SK-N-SH (cell line): ENCODE data around the gene ATF6. TPM values are rescaled to one million over a fixed set of nuclear protein-coding genes. Genes with fewer than 3 reads are reported as not detected.

Experiments used
- CTCF ChIA-PET: fragments of 300-600, 350-600 bp; formaldehyde crosslinking; extraction: SDS; loops from one replicate; lab custom pipeline; 2021; lab: Yijun Ruan, JAX
- POLR2A ChIA-PET: fragments of 350-600 bp; sonication (Branson Sonifier 250); formaldehyde crosslinking; extraction: SDS; loops from one replicate; lab custom pipeline; 2020; ENCODE audit warnings: antibody characterized with exemption, inconsistent platforms; lab: Yijun Ruan, JAX
- DNase-seq: peaks from one replicate; pipeline ENCODE4 v3.0.0; 2012
- H2AFZ ChIP-seq: fragments of 200-600 bp; sonication (generic); 2 replicates; pipeline ENCODE4 v1.8.1; 2016; ENCODE audit warnings: antibody characterized with exemption, mild to moderate bottlenecking, low read depth
- H3F3A ChIP-seq: fragments of 200-600 bp; sonication (generic); replicated peaks from 2 replicates; pipeline ENCODE3; 2016; ENCODE audit warnings: antibody characterized with exemption, mild to moderate bottlenecking; ENCODE audit not compliant: insufficient read depth
- H3K27ac ChIP-seq, 2 experiments: fragments of 200-500 bp in 1 of 2; fragments of 200-600 bp in 1 of 2; sonication (Bioruptor generic) in 1 of 2; sonication (generic), shearing (Covaris generic) in 1 of 2; 2 replicates each; pipeline versions ENCODE4 v1.5.1 to v1.6.1; 2014 to 2016; ENCODE audit warnings: low read depth in 2 of 2, inconsistent platforms in 1 of 2, low read length in 1 of 2, mild to moderate bottlenecking in 1 of 2, mixed read lengths in 1 of 2
- H3K27me3 ChIP-seq: fragments of 200-600 bp; sonication (generic), shearing (Covaris generic); 2 replicates; pipeline ENCODE4 v1.6.1; 2016; ENCODE audit warnings: mixed run types; ENCODE audit not compliant: insufficient read depth
- H3K36me3 ChIP-seq, 2 experiments: fragments of 200-500 bp in 1 of 2; fragments of 200-600 bp in 1 of 2; sonication (Bioruptor generic) in 1 of 2; sonication (generic) in 1 of 2; replicated peaks in 1 of 2; 2 replicates each; pipeline versions ENCODE3 to v1.5.1; 2014 to 2016; ENCODE audit warnings: low read length in 1 of 2, mild to moderate bottlenecking in 1 of 2; ENCODE audit not compliant: insufficient read depth in 2 of 2, control insufficient read depth in 1 of 2
- H3K4me1 ChIP-seq, 2 experiments: fragments of 200-500 bp in 1 of 2; fragments of 200-600 bp in 1 of 2; sonication (Bioruptor generic) in 1 of 2; sonication (generic), shearing (Covaris generic) in 1 of 2; 2 replicates each; pipeline versions ENCODE4 v1.5.1 to v1.6.1; 2014 to 2016; ENCODE audit warnings: low read depth in 1 of 2, low read length in 1 of 2, mixed run types in 1 of 2; ENCODE audit not compliant: insufficient read depth in 2 of 2, control insufficient read depth in 1 of 2
- H3K4me2 ChIP-seq: fragments of 200-600 bp; sonication (generic), shearing (Covaris generic); 2 replicates; pipeline ENCODE4 v1.6.1; 2017; ENCODE audit warnings: mixed run types
- H3K4me3 ChIP-seq, 2 experiments: fragments of 200-500 bp in 1 of 2; fragments of 200-600 bp in 1 of 2; sonication (Bioruptor generic) in 1 of 2; sonication (generic), shearing (Covaris generic) in 1 of 2; 2 replicates each; pipeline versions ENCODE4 v1.5.1 to v1.8.1; 2014 to 2016; ENCODE audit warnings: low read depth in 2 of 2, inconsistent platforms in 1 of 2, low read length in 1 of 2, mild to moderate bottlenecking in 1 of 2, mixed read lengths in 1 of 2, moderate library complexity in 1 of 2
- H3K79me2 ChIP-seq: fragments of 200-600 bp; sonication (generic); 2 replicates; pipeline ENCODE4 v1.8.1; 2017; ENCODE audit warnings: mild to moderate bottlenecking; ENCODE audit not compliant: insufficient read depth
- H3K9ac ChIP-seq: fragments of 200-600 bp; sonication (generic); 2 replicates; pipeline ENCODE4 v1.6.1; 2017; ENCODE audit warnings: mixed run types
- H3K9me2 ChIP-seq: fragments of 200-600 bp; sonication (generic); 2 replicates; pipeline ENCODE4 v1.6.1; 2017; ENCODE audit warnings: mixed run types
- H3K9me3 ChIP-seq: fragments of 200-600 bp; sonication (generic); 2 replicates; pipeline ENCODE4 v1.6.1; 2017; ENCODE audit warnings: mixed run types, mild to moderate bottlenecking, moderate library complexity
- H4K20me1 ChIP-seq: fragments of 200-600 bp; sonication (generic); 2 replicates; pipeline ENCODE4 v1.6.1; 2017; ENCODE audit warnings: mild to moderate bottlenecking, mixed run types; ENCODE audit not compliant: insufficient read depth
- CHD2 ChIP-seq: fragments of 150-350 bp; IDR thresholded peaks from 2 replicates; pipeline ENCODE4 v1.6.1; 2018; ENCODE audit warnings: low read length; ENCODE audit not compliant: partially characterized antibody
- CTCF ChIP-seq: fragments of 200-600 bp; sonication (generic); IDR thresholded peaks from 2 replicates; pipeline ENCODE4 v1.6.1; 2017; ENCODE audit warnings: antibody characterized with exemption, mild to moderate bottlenecking, moderate library complexity
- ELF1 ChIP-seq: IDR thresholded peaks from 2 replicates; pipeline ENCODE4 v1.4.0; 2012
- EP300 ChIP-seq, 2 experiments: IDR thresholded peaks; 2 replicates each; pipeline versions ENCODE4 v1.4.0 to v1.6.1; 2012; ENCODE audit warnings: borderline replicate concordance in 1 of 2, low read depth in 1 of 2, low read length in 1 of 2
- FOXJ3 ChIP-seq: sonication (generic); formaldehyde crosslinking; IDR thresholded peaks from 2 replicates; pipeline ENCODE4 v1.5.1; 2020; ENCODE audit warnings: mild to moderate bottlenecking, missing genetic modification reagents
- FOXM1 ChIP-seq: IDR thresholded peaks from 2 replicates; pipeline ENCODE4 v1.4.0; 2012; ENCODE audit warnings: low read depth, mild to moderate bottlenecking
- GABPA ChIP-seq: IDR thresholded peaks from 2 replicates; pipeline ENCODE4 v1.4.0; 2012; ENCODE audit warnings: low read depth, mild to moderate bottlenecking
- GATA2 ChIP-seq: sonication (generic); formaldehyde crosslinking; IDR thresholded peaks from 2 replicates; pipeline ENCODE4 v1.5.0; 2020; ENCODE audit warnings: mild to moderate bottlenecking, missing genetic modification reagents
- IRF3 ChIP-seq: fragments of 150-350 bp; IDR thresholded peaks from 2 replicates; pipeline ENCODE4 v1.6.1; 2016; ENCODE audit warnings: mild to moderate bottlenecking, low read depth, low read length
- NFIC ChIP-seq: IDR thresholded peaks from 2 replicates; pipeline ENCODE4 v1.4.0; 2012; ENCODE audit warnings: borderline replicate concordance
- NRF1 ChIP-seq: IDR thresholded peaks from 2 replicates; pipeline ENCODE4 v1.6.1; 2012; ENCODE audit warnings: low read depth, mild to moderate bottlenecking, low read length
- RAD21 ChIP-seq: IDR thresholded peaks from 2 replicates; pipeline ENCODE4 v1.6.1; 2012; ENCODE audit warnings: mild to moderate bottlenecking, low read length
- RCOR1 ChIP-seq: fragments of 150-350 bp; IDR thresholded peaks from 2 replicates; pipeline ENCODE4 v1.6.1; 2017; ENCODE audit warnings: antibody characterized with exemption, low read length
- REST ChIP-seq: IDR thresholded peaks from 2 replicates; pipeline ENCODE4 v1.6.1; 2012; ENCODE audit warnings: mild to moderate bottlenecking, low read depth, low read length, moderate library complexity
- RFX5 ChIP-seq: IDR thresholded peaks from 2 replicates; pipeline ENCODE4 v1.6.1; 2012; ENCODE audit warnings: mild to moderate bottlenecking, improper control_type of control experiment, low read length
- RXRA ChIP-seq: IDR thresholded peaks from 2 replicates; pipeline ENCODE4 v1.4.0; 2012; ENCODE audit warnings: low read depth, mild to moderate bottlenecking, borderline replicate concordance
- SMC3 ChIP-seq: IDR thresholded peaks from 2 replicates; pipeline ENCODE4 v1.6.1; 2012; ENCODE audit warnings: low read depth, low read length, improper control_type of control experiment
- TAF1 ChIP-seq: IDR thresholded peaks from 2 replicates; pipeline ENCODE4 v1.6.1; 2012; ENCODE audit warnings: low read depth, mild to moderate bottlenecking, low read length, moderate library complexity, borderline replicate concordance
- USF1 ChIP-seq: IDR thresholded peaks from 2 replicates; pipeline ENCODE4 v1.4.0; 2012; ENCODE audit warnings: low read depth, borderline replicate concordance
- USF2 ChIP-seq: fragments of 150-350 bp; IDR thresholded peaks from 2 replicates; pipeline ENCODE4 v1.6.1; 2017; ENCODE audit warnings: antibody characterized with exemption, low read length, low read depth, borderline replicate concordance
- WGBS: methylation state at CpG from one replicate; pipeline ENCODE4 v1.1.6; 2017; ENCODE audit warnings: low lambda C conversion rate; 5-methylcytosine and 5-hydroxymethylcytosine counted together
- polyA plus RNA-seq, 3 experiments: library from polyadenylated mRNA; depleted of rRNA; stranded (reverse); fragments of >200 nt; gene quantifications; 2 replicates each; pipeline ENCODE4 v1.2.3, GENCODE V29; 2012

The ATF6 gene
- polyA plus RNA-seq, 1 of the 3 experiments (the other 2 are of a cell fraction) = 8.8 TPM

GRCh38 chr1:162009501-162010174, 243.5 kb downstream of the ATF6 start:
- WGBS = 69% methylated on average over 7 of the region's 9 CpGs
- CTCF ChIA-PET = no interaction called here

More at GRCh38 chr1:162009501-162010174, 243.5 kb downstream of the ATF6 start:
- TF ChIP-seq TAF1 (no peak), REST (no peak), SMC3 (no peak), RAD21 (no peak), RXRA (no peak), GABPA (no peak), FOXM1 (no peak), USF1 (no peak), RCOR1 (no peak), ELF1 (no peak), RFX5 (no peak), FOXJ3 (no peak), CTCF (no peak), CHD2 (no peak), NFIC (no peak), NRF1 (no peak), IRF3 (no peak), GATA2 (CRISPR knock-in tag) (no peak), EP300 (IDR thresholded peaks at IDR 0.05; ENCODE audit: borderline replicate concordance in 1 of 2, low read depth in 1 of 2, low read length in 1 of 2) (no peak), USF2 (no peak)
- no peaks in the 10 kb centered on the region for H3K9me3 ChIP-seq
- no peaks in the 10 kb centered on the region for H3K27me3 ChIP-seq
- H3K9me2 ChIP-seq = no peaks in the 10 kb centered on the region
- no peak overlapping the region for H3K27ac ChIP-seq
- H3K4me2 ChIP-seq = no peak overlapping the region
- H3K79me2 ChIP-seq = no peaks in the 10 kb centered on the region
- no peak overlapping the region for H3K9ac ChIP-seq
- H3K4me3 ChIP-seq = no peak overlapping the region
- no peak overlapping the region for H2AFZ ChIP-seq
- H3K36me3 ChIP-seq = peaks cover 4 to 14% of the 10 kb centered on the region in 2 experiments
- no peaks in the 10 kb centered on the region for H3F3A ChIP-seq
- no peaks in the 10 kb centered on the region for H4K20me1 ChIP-seq
- no peak for DNase-seq
- peaks cover 0 to under 1% of the 10 kb centered on the region in 2 experiments; a peak in 1 of 4 replicates for H3K4me1 ChIP-seq
- POLR2A ChIA-PET = no interaction called here
